Prostate gland (tissue), 2 donors: ENCODE data around the gene SURF6. TPM values are rescaled to one million over a fixed set of nuclear protein-coding genes. Genes with fewer than 3 reads are reported as not detected.

ENCODE experiments used
- DNase-seq: peaks from one replicate; pipeline ENCODE4 v3.0.0-alpha.2; 2019; ENCODE audit warnings: low spot score
- H3K27ac ChIP-seq, 2 donors: fragments of 200-600 bp; sonication (generic); 2 replicates each; pipeline ENCODE4 v1.5.1; 2017 to 2019
- H3K27me3 ChIP-seq: fragments of 200-600 bp; sonication (generic); replicated peaks from 2 replicates; pipeline ENCODE4 v1.5.1; 2019; ENCODE audit not compliant: insufficient read depth
- H3K36me3 ChIP-seq, 2 donors: fragments of 200-600 bp; sonication (generic); 1 replicate in 1 of 2; 2 replicates in 1 of 2; pipeline versions ENCODE4 v1.5.1 to v1.8.1; 2017 to 2019
- H3K4me1 ChIP-seq: fragments of 200-600 bp; sonication (generic); replicated peaks from 2 replicates; pipeline ENCODE4 v1.5.1; 2019
- H3K4me3 ChIP-seq, 2 donors: fragments of 200-600 bp; sonication (generic); 2 replicates each; pipeline ENCODE4 v1.5.1; 2017 to 2019
- H3K9me3 ChIP-seq: fragments of 200-600 bp; sonication (generic); 2 replicates; pipeline ENCODE4 v1.5.1; 2017
- CTCF ChIP-seq, 4 experiments: fragments of 200-600 bp in 2 of 4; fragments of 450-650 bp in 2 of 4; sonication (generic) in 2 of 4; IDR thresholded peaks; 1 replicate in 3 of 4; 2 replicates in 1 of 4; pipeline ENCODE4 v1.5.1; 2016 to 2019; ENCODE audit warnings: antibody characterized with exemption in 4 of 4, mild to moderate bottlenecking in 2 of 4, moderate library complexity in 2 of 4
- POLR2A ChIP-seq: fragments of 450-650 bp; IDR thresholded peaks from one replicate; pipeline ENCODE4 v1.6.1; 2016; ENCODE audit warnings: antibody characterized with exemption, mild to moderate bottlenecking
- POLR2AphosphoS5 ChIP-seq: sonication (generic); formaldehyde crosslinking; IDR thresholded peaks from one replicate; pipeline ENCODE4 v1.6.1; 2017; ENCODE audit warnings: antibody characterized with exemption
- WGBS: methylation state at CpG from one replicate; pipeline ENCODE4 v1.1.5; 2018; 5-methylcytosine and 5-hydroxymethylcytosine counted together
- intact Hi-C: fragments of 100-400 bp; cut with DNase I; formaldehyde crosslinking; loops from one replicate; pipeline ENCODE4 v1.14.2; 2022
- total RNA-seq, 2 donors: library from RNA; depleted of rRNA; stranded (reverse); fragments of >200 nt; gene quantifications; one replicate each; pipeline ENCODE4 v1.1.0, GENCODE V29; 2016

Gene SURF6
- total RNA-seq, 2 donors from 2014 or later: 25.7 to 40.3 TPM

DNA sequence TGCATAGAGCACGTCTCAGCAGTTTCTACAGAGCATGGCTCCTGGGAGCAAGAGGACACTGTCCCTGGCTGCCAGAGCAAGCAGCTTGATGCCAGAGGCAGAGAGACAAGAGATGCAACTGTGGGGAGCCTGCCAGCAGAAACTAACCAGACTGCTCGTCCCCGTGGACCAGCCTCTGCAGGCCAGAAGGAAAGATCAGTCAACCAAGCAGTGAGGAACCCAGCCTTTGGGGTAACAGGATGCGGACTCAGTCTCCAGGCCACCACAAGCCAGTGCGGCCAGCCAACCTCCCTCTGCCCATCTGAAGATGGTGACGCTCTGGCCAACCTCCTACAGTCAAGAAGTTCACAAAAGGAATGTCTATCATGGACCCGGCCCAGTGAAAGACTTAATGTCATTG, 36.2 kb upstream of the SURF6 start:
- no peak overlapping the region for H3K4me3 ChIP-seq

DNA sequence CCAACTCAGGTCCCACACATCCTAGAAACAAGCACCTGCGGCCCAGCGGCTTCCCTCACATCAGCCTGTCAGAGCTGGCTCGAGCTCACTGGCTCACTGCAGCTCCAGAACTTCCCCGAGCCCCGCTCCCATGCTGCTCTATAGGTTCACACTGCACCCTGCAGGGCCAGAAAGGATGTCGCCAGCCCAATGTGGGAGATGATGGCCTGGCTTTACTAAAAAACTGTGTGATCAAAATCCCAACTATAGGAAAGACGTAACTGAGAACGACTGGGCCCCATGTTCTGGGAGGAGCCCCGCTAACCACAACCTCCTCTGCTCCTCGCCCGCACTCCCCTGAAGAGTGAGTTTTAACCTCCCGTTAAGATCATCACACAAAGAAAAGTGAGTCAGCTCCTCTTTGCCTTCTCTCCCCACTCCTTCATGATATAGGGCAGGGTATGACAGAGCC, 35.3 kb upstream of the SURF6 start:
- Histone ChIP-seq H3K27ac (no peak overlapping the region), H3K9me3 (no peaks in the 10 kb centered on the region), H3K27me3 (no peaks in the 10 kb centered on the region), H3K36me3 (no peaks in the 10 kb centered on the region), H3K4me3 (no peak overlapping the region), H3K4me1 (peaks cover 24% of the 10 kb centered on the region)
- TF ChIP-seq POLR2A (no peak), POLR2AphosphoS5 (no peak), CTCF (IDR thresholded peaks at IDR 0.05) (no peak)
- intact Hi-C loops: loop anchor here (10.0 kb wide), 1 partner anchor 426 kb away; the partner anchor contains the start of gene TSC1
- no peak for DNase-seq
- WGBS: 55% methylated on average over 12 of the region's 12 CpGs

More for the DNA sequence above, 36.2 kb upstream of the SURF6 start:
- Histone ChIP-seq H3K27ac (peak overlapping the region in 1 of 2 donors; percentile 3), H3K27me3 (no peaks in the 10 kb centered on the region), H3K9me3 (no peaks in the 10 kb centered on the region), H3K4me1 (peaks cover 21% of the 10 kb centered on the region), H3K36me3 (no peaks in the 10 kb centered on the region)
- DNase-seq: no peak
- 61% methylated on average over 7 of the region's 7 CpGs for WGBS
- intact Hi-C loops: loop anchor here (10.0 kb wide), 1 partner anchor 427 kb away; the partner anchor contains the start of gene TSC1
- TF ChIP-seq POLR2AphosphoS5: no peak
- TF ChIP-seq POLR2A: no peak
- TF ChIP-seq CTCF (IDR thresholded peaks at IDR 0.05): no peak

- DNase-seq: no peak
- H3K9me3 ChIP-seq: no peaks in the 10 kb centered on the region
- H3K27ac ChIP-seq: no peak overlapping the region
- intact Hi-C loops: loop anchor here (10.0 kb wide), 1 partner anchor 426 kb away; the partner anchor contains the start of gene TSC1
- H3K27me3 ChIP-seq: no peaks in the 10 kb centered on the region
- WGBS: 58% methylated on average over 8 of the region's 9 CpGs
- H3K4me1 ChIP-seq: peaks cover 24% of the 10 kb centered on the region
- no peak for TF ChIP-seq POLR2A
- TF ChIP-seq POLR2AphosphoS5: no peak
- no peak for TF ChIP-seq CTCF (IDR thresholded peaks at IDR 0.05)
- no peak overlapping the region for H3K4me3 ChIP-seq
- no peaks in the 10 kb centered on the region for H3K36me3 ChIP-seq
Measured at GRCh38 chr9:133370685-133371084, 34.7 kb upstream of the SURF6 start.

DNA sequence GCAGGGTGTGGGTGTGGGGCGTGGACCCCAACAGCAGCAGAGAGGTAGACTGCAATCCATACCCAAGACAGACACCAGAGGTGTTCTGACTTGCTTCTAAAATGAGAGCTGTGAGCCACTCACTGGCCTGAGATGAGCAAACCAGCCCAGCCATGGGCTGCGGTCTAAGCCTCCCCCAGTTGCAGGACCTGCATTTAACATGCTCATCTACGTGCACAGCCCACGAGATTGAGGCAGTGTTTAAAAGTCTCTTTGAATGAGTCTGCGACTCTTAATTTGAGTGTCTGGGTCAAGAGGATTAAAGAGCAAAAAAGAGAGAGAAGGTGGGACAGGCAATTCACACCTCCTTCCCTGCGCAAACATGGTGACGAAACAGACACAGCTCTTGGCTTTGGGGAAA, 33.9 kb upstream of the SURF6 start:
- intact Hi-C loops: loop anchor here (10.0 kb wide), 1 partner anchor 425 kb away; the partner anchor contains the start of gene TSC1
- Histone ChIP-seq H3K9me3 (no peaks in the 10 kb centered on the region), H3K4me1 (peaks cover 31% of the 10 kb centered on the region), H3K27me3 (no peaks in the 10 kb centered on the region), H3K36me3 (no peaks in the 10 kb centered on the region), H3K27ac (no peak overlapping the region), H3K4me3 (no peak overlapping the region)
- DNase-seq: no peak
- WGBS: 80% methylated on average over 7 of the region's 7 CpGs
- TF ChIP-seq POLR2A: no peak

DNA sequence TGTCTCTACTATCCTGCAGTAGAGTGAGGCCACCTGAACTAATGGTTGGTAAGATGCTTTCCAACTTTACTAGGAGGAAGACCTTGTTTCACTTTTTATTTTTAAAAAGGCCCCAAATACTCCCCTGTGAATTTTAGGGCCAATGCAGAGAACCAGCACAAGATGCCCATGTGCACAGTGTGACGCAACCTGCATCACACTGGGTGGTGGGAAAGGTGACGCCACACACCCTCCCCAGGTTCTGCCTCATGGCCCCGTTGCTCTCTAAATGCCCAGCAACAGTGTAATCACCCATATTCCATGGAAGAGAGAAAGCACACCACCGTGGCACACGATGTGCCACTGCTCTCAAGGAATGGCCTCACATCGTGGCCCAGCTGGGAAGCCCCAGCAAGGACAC, 33.4 kb upstream of the SURF6 start:
- WGBS: 78% methylated on average over 6 of the region's 6 CpGs
- no peak overlapping the region for H3K4me3 ChIP-seq
- peaks cover 33% of the 10 kb centered on the region for H3K4me1 ChIP-seq
- H3K9me3 ChIP-seq: no peaks in the 10 kb centered on the region
- intact Hi-C loops: no loop called here
- no peak overlapping the region for H3K27ac ChIP-seq
- no peaks in the 10 kb centered on the region for H3K27me3 ChIP-seq
- TF ChIP-seq POLR2AphosphoS5 (no peak), CTCF (IDR thresholded peaks at IDR 0.05) (no peak), POLR2A (no peak)
- H3K36me3 ChIP-seq: no peaks in the 10 kb centered on the region
- DNase-seq: no peak
